K562 (cell line): Measurements from ENCODE around the gene IGFL1. TPM values are rescaled to one million over a fixed set of nuclear protein-coding genes. Genes with fewer than 3 reads are reported as not detected.

Experiments used
- ARID4B ChIP-seq: sonication (generic); formaldehyde crosslinking; IDR thresholded peaks from 2 replicates; pipeline ENCODE4 v1.8.0; 2022; ENCODE audit warnings: mild to moderate bottlenecking, missing genetic modification reagents
- CTCFL ChIP-seq: IDR thresholded peaks from 2 replicates; pipeline ENCODE4 v1.6.1; 2011; ENCODE audit warnings: borderline replicate concordance, low read depth, mild to moderate bottlenecking, moderate library complexity, low read length; ENCODE audit not compliant: insufficient read depth, poor library complexity, severe bottlenecking
- ETV6 ChIP-seq, 3 experiments: fragments of 150-350 bp in 1 of 3; sonication (generic) in 1 of 3; formaldehyde crosslinking in 1 of 3; IDR thresholded peaks; 2 replicates each; pipeline versions ENCODE4 v1.6.1 to v1.8.0; 2014 to 2022; ENCODE audit warnings: borderline replicate concordance in 2 of 3, low read depth in 2 of 3, antibody characterized with exemption in 1 of 3, low read length in 1 of 3, mild to moderate bottlenecking in 1 of 3, missing genetic modification reagents in 1 of 3
- FOSL1 ChIP-seq: fragments of 200-800 bp; sonication (Bioruptor generic); conservative IDR thresholded peaks from 2 replicates; pipeline ENCODE4 v1.6.1; 2016; ENCODE audit warnings: missing genetic modification characterization, missing compliant biosample characterization
- MAZ ChIP-seq, 2 experiments: fragments of 450-650 bp in 1 of 2; sonication (generic) in 1 of 2; formaldehyde crosslinking; IDR thresholded peaks in 1 of 2; conservative IDR thresholded peaks in 1 of 2; 2 replicates each; pipeline versions ENCODE4 v1.4.0 to v1.5.0; 2020; ENCODE audit warnings: mild to moderate bottlenecking in 1 of 2, missing genetic modification reagents in 1 of 2
- MTA2 ChIP-seq: fragments of 450-650 bp; IDR thresholded peaks from 2 replicates; pipeline ENCODE4 v1.6.1; 2016; ENCODE audit warnings: low read depth
- NCOA6 ChIP-seq: fragments of 450-650 bp; IDR thresholded peaks from 2 replicates; pipeline ENCODE4 v1.6.1; 2017; ENCODE audit warnings: mild to moderate bottlenecking
- POLR3A ChIP-seq: IDR thresholded peaks from 2 replicates; pipeline ENCODE4 v1.6.1; 2011; ENCODE audit warnings: borderline replicate concordance, mild to moderate bottlenecking, moderate library complexity; ENCODE audit not compliant: insufficient read length, insufficient read depth; ENCODE audit errors: extremely low read depth
- RAD21 ChIP-seq, 2 experiments: fragments of 250-450 bp in 1 of 2; fragments of 450-650 bp in 1 of 2; sonication (Bioruptor Pico) in 1 of 2; formaldehyde crosslinking in 1 of 2; IDR thresholded peaks in 1 of 2; conservative IDR thresholded peaks in 1 of 2; 2 replicates each; pipeline versions ENCODE4 v1.4.0 to v1.8.0; 2020 to 2022; ENCODE audit warnings: mild to moderate bottlenecking in 2 of 2, moderate library complexity in 1 of 2
- TBL1XR1 ChIP-seq, 2 experiments: IDR thresholded peaks; 2 replicates each; pipeline ENCODE4 v1.6.1; 2012; ENCODE audit warnings: improper control_type of control experiment in 2 of 2, low read length in 2 of 2, mild to moderate bottlenecking in 1 of 2
- U2AF2 ChIP-seq: fragments of 200-400 bp; formaldehyde crosslinking; optimal IDR thresholded peaks from 2 replicates; pipeline ENCODE3; 2017; ENCODE audit warnings: low read depth, mild to moderate bottlenecking, low read length
- ZNF217 ChIP-seq: sonication (generic); formaldehyde crosslinking; IDR thresholded peaks from 2 replicates; pipeline ENCODE4 v1.8.0; 2022; ENCODE audit warnings: mild to moderate bottlenecking, missing genetic modification reagents
- ZNF253 ChIP-seq: fragments of 250-450 bp; sonication (Bioruptor Pico); conservative IDR thresholded peaks from 2 replicates; pipeline ENCODE4 v1.6.1; 2021; ENCODE audit warnings: mild to moderate bottlenecking
- ZNF449 ChIP-seq: fragments of 250-450 bp; sonication (Bioruptor Pico); IDR thresholded peaks from 2 replicates; pipeline ENCODE4 v1.8.0; 2022; ENCODE audit warnings: moderate library complexity, mild to moderate bottlenecking, inconsistent platforms
- ZNF583 ChIP-seq: fragments of 250-450 bp; sonication (Bioruptor Pico); IDR thresholded peaks from 2 replicates; pipeline ENCODE4 v1.4.0; 2020
- ZNF764 ChIP-seq: fragments of 250-450 bp; sonication (Bioruptor Pico); IDR thresholded peaks from 2 replicates; pipeline ENCODE4 v1.4.0; 2020; ENCODE audit warnings: low read depth, mild to moderate bottlenecking, moderate library complexity
- ZSCAN32 ChIP-seq: fragments of 450-650 bp; formaldehyde crosslinking; IDR thresholded peaks from 2 replicates; pipeline ENCODE4 v1.4.0; 2020; ENCODE audit warnings: mild to moderate bottlenecking, moderate library complexity
- polyA plus RNA-seq, 8 experiments: library from polyadenylated mRNA; depleted of rRNA in 4 of 8; stranded (reverse) in 5 of 8; unstranded in 3 of 8; fragments of >200 nt; fragmentation: Nextera tagmentation in 2 of 8; fragmentation: Illumina TruSeq in 1 of 8; extraction: Ambion mirVana in 2 of 8; extraction: Trizol in 1 of 8; gene quantifications; 2 replicates each; pipeline versions ENCODE4 v1.2.1 to v1.2.3, GENCODE V29; 2011 to 2014; ENCODE audit warnings: inconsistent platforms in 1 of 8, missing spikeins in 1 of 8
- total RNA-seq, 7 experiments: library from RNA; depleted of rRNA in 6 of 7; stranded (reverse); fragments of >200 nt in 6 of 7; fragmentation: Illumina TruSeq in 2 of 7; extraction: Trizol in 2 of 7; gene quantifications; 2 replicates each; pipeline versions ENCODE4 v1.2.1 to v1.2.3, GENCODE V29; 2011 to 2021; ENCODE audit warnings: low replicate concordance in 1 of 7

IGFL1 gene
- total and polyA plus RNA-seq, 9 of the 15 experiments (the other 6 are each of a cell fraction or from before 2014, with no cell fraction given) = not detected

- TF ChIP-seq ETV6 (IDR thresholded peaks at IDR 0.05; ENCODE audit: borderline replicate concordance in 1 of 2, low read depth in 2 of 2, low read length in 1 of 2) (no peak), ETV6 (CRISPR knock-in tag; IDR thresholded peaks at IDR 0.05; ENCODE audit: borderline replicate concordance) (no peak), ZNF449 (CRISPR knock-in tag) (no peak), ZNF583 (CRISPR knock-in tag) (no peak), TBL1XR1 (IDR thresholded peaks at IDR 0.05; ENCODE audit: low read length in 2 of 2) (peak in 1 of 2 experiments; percentile 65; a peak in 2 of 4 replicates), POLR3A (no peak), ZNF253 (CRISPR knock-in tag) (no peak), NCOA6 (no peak), MTA2 (no peak), ZSCAN32 (0 out of 2 replicates have a peak, but pooled peaks have one; percentile 10), FOSL1 (tag) (peak; percentile 99), RAD21 (CRISPR knock-in tag; conservative IDR thresholded peaks at IDR 0.05 in 1 of 2, IDR thresholded peaks at IDR 0.05 in 1 of 2) (no peak), MAZ (CRISPR knock-in tag; conservative IDR thresholded peaks at IDR 0.05 in 1 of 2, IDR thresholded peaks at IDR 0.05 in 1 of 2) (0 out of 4 replicates have a peak, but pooled peaks of 1 of the 2 experiments have one; percentile 33), ZNF217 (CRISPR knock-in tag) (no peak), CTCFL (no peak), U2AF2 (no peak), ARID4B (no peak), ZNF764 (CRISPR knock-in tag) (no peak)
These were observed 36.4 kb upstream of the IGFL1 start (continued) for GRCh38 chr19:46192992-46193650.
